GM19043 (cell line): ENCODE results near the gene LPCAT1.
"Not testable (repeated sequence)": the region's sequence is repeated elsewhere in the genome, so short reads cannot be mapped to it uniquely, and the experiment has no call there.

ENCODE experiments used
- ATAC-seq: cut with Tn5 transposase; IDR thresholded peaks from one replicate; pipeline ENCODE4 v1.9.1; 2021; ENCODE audit warnings: low read depth; ENCODE audit not compliant: unreplicated experiment

The LPCAT1 gene

GRCh38 chr5:1468629-1469527, 54.9 kb downstream of the LPCAT1 start:
- no peak for ATAC-seq

GRCh38 chr5:1468247-1468612, 55.5 kb downstream of the LPCAT1 start:
- no peak for ATAC-seq

GRCh38 chr5:1467341-1468246, 56.2 kb downstream of the LPCAT1 start:
- ATAC-seq = no peak

- ATAC-seq = no peak
Observed at GRCh38 chr5:1466631-1467265, 57.0 kb downstream of the LPCAT1 start.

GRCh38 chr5:1465966-1466471, 57.7 kb downstream of the LPCAT1 start:
- ATAC-seq = no peak

GRCh38 chr5:1465117-1465516, 58.6 kb downstream of the LPCAT1 start:
- ATAC-seq = no peak

- no peak for ATAC-seq
Observed at GRCh38 chr5:1464511-1464910, 59.2 kb downstream of the LPCAT1 start.

- ATAC-seq = no peak
Observed at GRCh38 chr5:1464096-1464446, 59.7 kb downstream of the LPCAT1 start.

GRCh38 chr5:1463326-1464095, 60.2 kb downstream of the LPCAT1 start:
- no peak for ATAC-seq

GRCh38 chr5:1462358-1462757, 61.4 kb downstream of the LPCAT1 start:
- ATAC-seq = no peak

GRCh38 chr5:1461396-1461795, 62.4 kb downstream of the LPCAT1 start:
- no peak for ATAC-seq

GRCh38 chr5:1460054-1460682, 63.6 kb downstream of the LPCAT1 start:
- no peak for ATAC-seq

GRCh38 chr5:1459435-1459834, 64.3 kb downstream of the LPCAT1 start:
- ATAC-seq = not testable (repeated sequence)

GRCh38 chr5:1456110-1456881, 67.5 kb downstream of the LPCAT1 start:
- not testable (repeated sequence) for ATAC-seq

GRCh38 chr5:1453613-1454012, 70.1 kb downstream of the LPCAT1 start:
- no peak for ATAC-seq

GRCh38 chr5:1449081-1449630, 74.6 kb downstream of the LPCAT1 start:
- ATAC-seq = no peak

GRCh38 chr5:1448511-1449011, 75.2 kb downstream of the LPCAT1 start:
- ATAC-seq = no peak

- ATAC-seq = no peak
Observed at GRCh38 chr5:1447671-1448361, 75.9 kb downstream of the LPCAT1 start.
